Neuronal stem cell (in vitro differentiated cells): ENCODE measurements around the gene OR2T11. TPM values are rescaled to one million over a fixed set of nuclear protein-coding genes. Genes with fewer than 3 reads are reported as not detected.
"Not testable (repeated sequence)": the region's sequence is repeated elsewhere in the genome, so short reads cannot be mapped to it uniquely, and the experiment has no call there.

ENCODE experiments used
- DNase-seq: peaks from one replicate; pipeline ENCODE4 v3.0.0-alpha.2; 2013; ENCODE audit warnings: low spot score
- H2AFZ ChIP-seq: one replicate; pipeline ENCODE4 v1.6.1; 2013; ENCODE audit warnings: mild to moderate bottlenecking, low read length, inconsistent platforms
- H2AK5ac ChIP-seq: 2 replicates; pipeline ENCODE4 v1.6.1; 2013; ENCODE audit warnings: low read depth, mild to moderate bottlenecking, inconsistent platforms, low read length, moderate library complexity, mixed read lengths
- H2BK120ac ChIP-seq: 2 replicates; pipeline ENCODE4 v1.6.1; 2013; ENCODE audit warnings: low read depth, mild to moderate bottlenecking, inconsistent platforms, low read length, moderate library complexity, mixed read lengths
- H2BK12ac ChIP-seq: one replicate; pipeline ENCODE4 v1.6.1; 2013; ENCODE audit warnings: low read length, inconsistent platforms
- H2BK15ac ChIP-seq: 2 replicates; pipeline ENCODE4 v1.6.1; 2013; ENCODE audit warnings: mild to moderate bottlenecking, low read length, inconsistent platforms, mixed read lengths
- H2BK5ac ChIP-seq: one replicate; pipeline ENCODE4 v1.6.1; 2013; ENCODE audit warnings: inconsistent platforms, mild to moderate bottlenecking, low read length, moderate library complexity
- H3K14ac ChIP-seq: one replicate; pipeline ENCODE4 v1.6.1; 2013; ENCODE audit warnings: low read length, inconsistent platforms
- H3K18ac ChIP-seq: 2 replicates; pipeline ENCODE4 v1.6.1; 2013; ENCODE audit warnings: low read length, inconsistent platforms
- H3K23ac ChIP-seq: 2 replicates; pipeline ENCODE4 v1.6.1; 2013; ENCODE audit warnings: low read depth, mild to moderate bottlenecking, mixed read lengths, low read length, inconsistent platforms; ENCODE audit not compliant: poor library complexity
- H3K27ac ChIP-seq: replicated peaks from 3 replicates; pipeline ENCODE4 v1.5.1; 2013; ENCODE audit warnings: low read length, inconsistent platforms
- H3K27me3 ChIP-seq, 3 experiments: 2 replicates each; pipeline ENCODE4 v1.6.1; 2013; ENCODE audit warnings: low read length in 3 of 3, mild to moderate bottlenecking in 2 of 3, inconsistent platforms in 1 of 3, low read depth in 1 of 3, mixed read lengths in 1 of 3, moderate library complexity in 1 of 3; ENCODE audit not compliant: control insufficient read depth in 3 of 3, insufficient read depth in 3 of 3
- H3K36me3 ChIP-seq, 2 donors: replicated peaks in 1 of 2; 2 replicates each; pipeline ENCODE4 v1.6.1; 2013; ENCODE audit warnings: low read length in 2 of 2; ENCODE audit not compliant: control insufficient read depth in 2 of 2, insufficient read depth in 2 of 2
- H3K4ac ChIP-seq: 2 replicates; pipeline ENCODE4 v1.6.1; 2013; ENCODE audit warnings: inconsistent platforms, mild to moderate bottlenecking, low read length, moderate library complexity
- H3K4me1 ChIP-seq, 2 donors: 1 replicate in 1 of 2; 2 replicates in 1 of 2; pipeline ENCODE4 v1.6.1; 2013; ENCODE audit warnings: low read length in 2 of 2, low read depth in 1 of 2; ENCODE audit not compliant: control insufficient read depth in 2 of 2, insufficient read depth in 1 of 2
- H3K4me2 ChIP-seq: one replicate; pipeline ENCODE4 v1.6.1; 2013; ENCODE audit warnings: mild to moderate bottlenecking, low read length, inconsistent platforms; ENCODE audit not compliant: insufficient read depth, poor library complexity, severe bottlenecking
- H3K4me3 ChIP-seq, 2 donors: 2 replicates each; pipeline ENCODE4 v1.5.1; 2013; ENCODE audit warnings: low read length in 2 of 2, mild to moderate bottlenecking in 2 of 2, inconsistent platforms in 1 of 2, moderate library complexity in 1 of 2
- H3K79me1 ChIP-seq: one replicate; pipeline ENCODE4 v1.6.1; 2013; ENCODE audit warnings: low read depth, mild to moderate bottlenecking, inconsistent platforms, low read length, moderate library complexity
- H3K9ac ChIP-seq: one replicate; pipeline ENCODE4 v1.6.1; 2013; ENCODE audit warnings: mild to moderate bottlenecking, low read depth, low read length, inconsistent platforms; ENCODE audit not compliant: poor library complexity
- H3K9me3 ChIP-seq, 2 donors: replicated peaks in 1 of 2; 2 replicates each; pipeline versions ENCODE3 to v1.6.1; 2013; ENCODE audit warnings: low read length in 2 of 2, mild to moderate bottlenecking in 2 of 2, inconsistent platforms in 1 of 2, low read depth in 1 of 2, mixed read lengths in 1 of 2, moderate library complexity in 1 of 2; ENCODE audit not compliant: control insufficient read depth in 2 of 2, insufficient read depth in 1 of 2
- H4K8ac ChIP-seq: one replicate; pipeline ENCODE4 v1.6.1; 2013; ENCODE audit warnings: low read depth, mild to moderate bottlenecking, inconsistent platforms, low read length, moderate library complexity
- H4K91ac ChIP-seq: one replicate; pipeline ENCODE4 v1.6.1; 2013; ENCODE audit warnings: low read length, low read depth, mild to moderate bottlenecking, inconsistent platforms; ENCODE audit not compliant: poor library complexity
- WGBS, 2 donors: extraction: QIAGEN DNeasy Blood & Tissue Kit; methylation state at CpG; one replicate each; pipeline ENCODE4 v1.1.7; 2013; ENCODE audit warnings: missing lambda C conversion rate in 2 of 2, mixed read lengths in 1 of 2; ENCODE audit not compliant: insufficient read length in 2 of 2, insufficient replicate concordance in 1 of 2; ENCODE audit errors: extremely low coverage in 2 of 2; 5-methylcytosine and 5-hydroxymethylcytosine counted together
- polyA plus RNA-seq, 2 experiments: library from polyadenylated mRNA; stranded (reverse); fragments of 200-250 nt; gene quantifications; one replicate each; pipeline ENCODE4 v1.2.3, GENCODE V29; 2013

The OR2T11 gene, protein sequence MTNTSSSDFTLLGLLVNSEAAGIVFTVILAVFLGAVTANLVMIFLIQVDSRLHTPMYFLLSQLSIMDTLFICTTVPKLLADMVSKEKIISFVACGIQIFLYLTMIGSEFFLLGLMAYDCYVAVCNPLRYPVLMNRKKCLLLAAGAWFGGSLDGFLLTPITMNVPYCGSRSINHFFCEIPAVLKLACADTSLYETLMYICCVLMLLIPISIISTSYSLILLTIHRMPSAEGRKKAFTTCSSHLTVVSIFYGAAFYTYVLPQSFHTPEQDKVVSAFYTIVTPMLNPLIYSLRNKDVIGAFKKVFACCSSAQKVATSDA
- polyA plus RNA-seq (2013, experiment 1 of 2) = not detected
- polyA plus RNA-seq (2013, experiment 2 of 2) = not detected

DNA sequence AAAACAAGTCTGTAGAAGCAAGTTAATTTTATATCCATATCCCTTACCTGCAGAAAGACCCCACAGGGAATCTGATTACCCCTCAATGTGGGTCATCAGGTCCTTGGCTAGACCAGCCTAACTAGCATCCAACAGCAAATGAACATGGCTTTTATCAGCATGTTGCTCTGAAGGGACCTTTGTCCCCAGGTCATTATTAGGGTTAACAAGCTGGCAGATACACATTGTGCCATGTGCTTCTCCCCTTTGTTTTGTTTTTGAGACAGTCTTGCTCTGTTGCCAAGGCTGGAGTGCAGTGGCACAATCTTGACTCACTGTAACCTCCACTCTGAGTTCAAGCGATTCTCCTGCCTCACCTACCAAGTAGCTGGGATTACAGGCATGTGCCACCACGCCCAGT is at the start of gene OR2T11:
Gene OR2T11 (minus strand): TSS at position 101 of the 400 bp plus-strand sequence. CDS start 7,963 bp downstream, outside the sequence.
- not testable (repeated sequence) for H3K9me3 ChIP-seq, H4K8ac ChIP-seq, H2BK12ac ChIP-seq, H3K18ac ChIP-seq, H3K9ac ChIP-seq, H3K4me2 ChIP-seq, H2BK120ac ChIP-seq, H3K14ac ChIP-seq, H4K91ac ChIP-seq, H2BK5ac ChIP-seq, H3K27ac ChIP-seq, H3K4me3 ChIP-seq, H2AFZ ChIP-seq, DNase-seq, H2AK5ac ChIP-seq, H3K23ac ChIP-seq, H3K36me3 ChIP-seq, H3K27me3 ChIP-seq, H2BK15ac ChIP-seq, H3K4ac ChIP-seq, H3K79me1 ChIP-seq, H3K4me1 ChIP-seq
- WGBS, 2 donors = no CpG with 5 or more reads among the region's 2 CpGs

DNA sequence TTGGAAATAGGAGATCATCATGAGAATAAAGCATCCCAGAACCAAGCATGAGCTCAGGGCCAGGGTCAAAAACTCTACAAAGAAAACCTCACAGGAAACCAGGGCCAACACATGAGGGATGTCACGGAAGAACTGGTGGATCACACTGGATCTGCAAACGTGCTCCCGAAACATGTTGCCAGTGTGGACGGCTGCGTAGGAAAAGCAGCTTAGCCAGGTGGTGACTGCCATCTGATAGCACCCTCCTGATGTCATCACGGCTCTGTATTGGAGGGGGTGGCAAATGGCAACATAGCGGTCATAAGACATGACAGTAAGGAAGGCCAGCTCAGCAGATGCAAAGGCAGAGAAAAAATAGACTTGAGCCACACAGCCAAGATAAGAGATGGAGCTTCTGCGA is 46.8 kb upstream of the OR2T11 start:
- no peak overlapping the region for H4K91ac ChIP-seq
- H3K23ac ChIP-seq = no peak overlapping the region
- no peak overlapping the region for H3K4me2 ChIP-seq
- no peaks in the 10 kb centered on the region for H3K4me1 ChIP-seq
- H3K4ac ChIP-seq = no peak overlapping the region
- no peak overlapping the region for H3K18ac ChIP-seq
- no peaks in the 10 kb centered on the region for H3K27me3 ChIP-seq
- no peak overlapping the region for H2BK5ac ChIP-seq
- no peak overlapping the region for H3K27ac ChIP-seq
- no peak for DNase-seq
- H3K4me3 ChIP-seq = peak overlapping the region in 1 of 2 donors; percentile 55
- H3K79me1 ChIP-seq = no peaks in the 10 kb centered on the region
- no peak overlapping the region for H2AK5ac ChIP-seq
- H2AFZ ChIP-seq = no peak overlapping the region
- no peak overlapping the region for H4K8ac ChIP-seq
- H3K9ac ChIP-seq = no peak overlapping the region
- no peak overlapping the region for H2BK15ac ChIP-seq
- H3K36me3 ChIP-seq = no peaks in the 10 kb centered on the region
- no peak overlapping the region for H3K14ac ChIP-seq
- H3K9me3 ChIP-seq = peaks cover 0 to 22% of the 10 kb centered on the region in 2 donors
- H2BK12ac ChIP-seq = no peak overlapping the region
- no peak overlapping the region for H2BK120ac ChIP-seq
- WGBS, 2 donors = no CpG with 5 or more reads among the region's 8 CpGs

DNA sequence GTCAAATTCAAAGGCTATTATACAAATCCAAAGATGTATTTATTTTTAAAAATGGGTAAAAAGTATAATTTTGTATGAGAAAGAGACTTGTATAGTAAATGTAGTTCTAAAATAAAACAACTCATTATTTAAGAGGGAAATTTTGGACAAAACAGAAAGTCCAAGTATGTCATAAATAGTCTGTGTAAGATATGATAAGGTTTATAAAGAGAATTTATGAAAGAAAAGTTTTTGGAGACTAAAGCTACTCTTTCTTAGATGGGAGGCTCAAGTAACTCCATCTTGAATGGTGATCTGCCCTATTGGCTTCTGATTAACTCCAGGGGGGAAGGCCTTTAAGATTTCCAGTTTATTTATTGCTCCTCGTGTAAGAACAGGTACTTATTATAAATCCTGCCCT is 35.1 kb upstream of the OR2T11 start:
- H3K36me3 ChIP-seq = no peaks in the 10 kb centered on the region
- no peak overlapping the region for H2BK5ac ChIP-seq
- no peaks in the 10 kb centered on the region for H3K79me1 ChIP-seq
- H3K4me3 ChIP-seq = no peak overlapping the region
- H3K18ac ChIP-seq = no peak overlapping the region
- H3K9me3 ChIP-seq = peaks cover 6 to 7% of the 10 kb centered on the region in 2 donors
- WGBS, 2 donors = no CpG with 5 or more reads among the region's 1 CpG
- H2BK120ac ChIP-seq = no peak overlapping the region
- no peak overlapping the region for H4K8ac ChIP-seq
- H2BK15ac ChIP-seq = no peak overlapping the region
- no peak overlapping the region for H2AFZ ChIP-seq
- no peak overlapping the region for H3K9ac ChIP-seq
- no peak for DNase-seq
- H2AK5ac ChIP-seq = no peak overlapping the region
- no peaks in the 10 kb centered on the region for H3K4me1 ChIP-seq
- H3K23ac ChIP-seq = no peak overlapping the region
- no peaks in the 10 kb centered on the region for H3K27me3 ChIP-seq
- no peak overlapping the region for H3K4ac ChIP-seq
- H2BK12ac ChIP-seq = no peak overlapping the region
- no peak overlapping the region for H3K27ac ChIP-seq
- H3K4me2 ChIP-seq = no peak overlapping the region
- H4K91ac ChIP-seq = no peak overlapping the region
- H3K14ac ChIP-seq = no peak overlapping the region

DNA sequence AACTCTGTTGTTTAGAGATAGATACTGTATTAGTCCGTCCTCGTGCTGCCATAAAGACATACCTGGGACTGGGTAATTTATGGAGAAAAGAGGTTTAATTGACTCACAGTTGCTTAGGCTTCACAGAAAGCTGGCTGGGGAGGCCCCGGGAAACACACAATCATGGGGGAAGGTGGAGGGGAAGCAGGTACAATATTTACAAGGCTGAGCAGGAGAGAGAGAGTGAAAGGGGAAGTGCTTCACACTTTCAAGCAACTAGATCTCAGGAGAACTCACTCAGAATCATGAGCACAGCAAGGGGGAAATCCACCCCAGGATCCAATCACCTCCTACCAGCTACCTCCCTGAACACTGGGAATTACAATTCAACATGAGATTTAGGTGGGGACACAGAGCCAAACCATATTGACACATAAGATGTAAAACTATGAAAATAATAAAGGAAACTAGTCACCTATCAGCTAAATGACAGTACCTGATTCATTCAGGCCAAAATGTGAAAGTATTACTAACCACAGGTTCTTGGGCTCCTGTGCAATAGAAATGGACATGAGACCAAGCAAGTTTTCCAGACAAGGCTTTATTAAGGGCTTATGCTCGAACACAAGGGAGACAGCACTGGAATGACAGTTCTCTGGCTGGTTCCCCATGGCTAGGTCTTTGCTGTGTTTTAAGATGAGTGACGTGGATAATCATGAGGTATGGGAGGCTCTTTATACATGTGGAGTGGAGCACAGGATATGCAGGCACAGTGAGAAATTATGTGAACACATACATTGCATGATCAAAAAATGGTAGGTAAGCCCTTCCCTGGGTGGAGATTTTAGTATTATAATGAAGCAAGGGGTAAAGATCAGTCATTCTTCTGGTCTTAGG is 28.8 kb upstream of the OR2T11 start:
- WGBS, 2 donors = no CpG with 5 or more reads among the region's 5 CpGs
- not testable (repeated sequence) for H3K4ac ChIP-seq, H3K4me1 ChIP-seq

More for the DNA sequence above, 28.8 kb upstream of the OR2T11 start:
- not testable (repeated sequence) for H3K79me1 ChIP-seq, H3K14ac ChIP-seq, H4K91ac ChIP-seq, H2BK12ac ChIP-seq, H3K36me3 ChIP-seq, H3K27ac ChIP-seq, H3K4me2 ChIP-seq, H2AFZ ChIP-seq, H4K8ac ChIP-seq, H3K4me3 ChIP-seq, H3K9ac ChIP-seq, H2AK5ac ChIP-seq, H2BK5ac ChIP-seq, H3K18ac ChIP-seq, H2BK15ac ChIP-seq, H3K23ac ChIP-seq, H3K9me3 ChIP-seq, DNase-seq, H2BK120ac ChIP-seq, H3K27me3 ChIP-seq
